Kidney epithelial cell (primary cell): ENCODE results near the gene TMEM237. TPM values are rescaled to one million over a fixed set of nuclear protein-coding genes. Genes with fewer than 3 reads are reported as not detected.

Source experiments
- DNase-seq: peaks from one replicate; pipeline ENCODE4 v3.0.0-alpha.2; 2010; ENCODE audit warnings: low read depth
- H3K27me3 ChIP-seq: 2 replicates; pipeline ENCODE4 v1.6.0; 2011; ENCODE audit warnings: low read length; ENCODE audit not compliant: control insufficient read depth, insufficient read depth
- H3K36me3 ChIP-seq: 2 replicates; pipeline ENCODE4 v1.5.1; 2011; ENCODE audit warnings: low read length; ENCODE audit not compliant: control insufficient read depth, insufficient read depth
- H3K4me3 ChIP-seq: 2 replicates; pipeline ENCODE4 v1.5.1; 2011; ENCODE audit warnings: low read depth, mild to moderate bottlenecking, control low read depth, low read length
- CTCF ChIP-seq: IDR thresholded peaks from 2 replicates; pipeline ENCODE4 v1.5.1; 2011; ENCODE audit warnings: mild to moderate bottlenecking, moderate library complexity, low read length, control low read depth, inconsistent platforms; ENCODE audit not compliant: insufficient read depth, poor library complexity, severe bottlenecking
- total RNA-seq: library from RNA; depleted of rRNA; stranded (reverse); fragments of >200 nt; gene quantifications from 2 replicates; pipeline ENCODE4 v1.2.3, GENCODE V29; 2015

The TMEM237 gene
- total RNA-seq, 1 donor from 2014 or later, result 24.4 TPM

- no peaks in the 10 kb centered on the region for H3K27me3 ChIP-seq
- no peak for TF ChIP-seq CTCF
- DNase-seq, result no peak
- no peaks in the 10 kb centered on the region for H3K36me3 ChIP-seq
- H3K4me3 ChIP-seq, result no peak overlapping the region
Measured at GRCh38 chr2:201661366-201661765, 18.1 kb upstream of the TMEM237 start.

- H3K36me3 ChIP-seq, result no peaks in the 10 kb centered on the region
Measured at GRCh38 chr2:201660293-201660895, 17.1 kb upstream of the TMEM237 start.

GRCh38 chr2:201656740-201657139 is 13.4 kb upstream of the TMEM237 start:
- no peak for DNase-seq
- no peak for TF ChIP-seq CTCF
- H3K27me3 ChIP-seq, result no peaks in the 10 kb centered on the region
- H3K4me3 ChIP-seq, result no peak overlapping the region
- no peaks in the 10 kb centered on the region for H3K36me3 ChIP-seq

More at GRCh38 chr2:201660293-201660895, 17.1 kb upstream of the TMEM237 start:
- H3K27me3 ChIP-seq, result no peaks in the 10 kb centered on the region
- H3K4me3 ChIP-seq, result no peak overlapping the region
- TF ChIP-seq CTCF, result no peak
- DNase-seq, result no peak

- TF ChIP-seq CTCF, result no peak
- Histone ChIP-seq H3K36me3 (no peaks in the 10 kb centered on the region), H3K27me3 (no peaks in the 10 kb centered on the region), H3K4me3 (no peak overlapping the region)
- DNase-seq, result no peak
Measured at GRCh38 chr2:201656102-201656501, 12.8 kb upstream of the TMEM237 start.

GRCh38 chr2:201654616-201655384 is 11.5 kb upstream of the TMEM237 start:
- Histone ChIP-seq H3K36me3 (no peaks in the 10 kb centered on the region), H3K4me3 (no peak overlapping the region), H3K27me3 (no peaks in the 10 kb centered on the region)
- TF ChIP-seq CTCF, result no peak
- DNase-seq, result no peak
